NCI-H82 treated with DMSO at 0.1 percent for 48 hours (cell line): ENCODE data around the gene SLC41A3.
"Not testable (repeated sequence)": the region's sequence is repeated elsewhere in the genome, so short reads cannot be mapped to it uniquely, and the experiment has no call there.

ENCODE experiments used
- DNase-seq: peaks from one replicate; lab custom pipeline; 2025; ENCODE audit not compliant: unreplicated experiment; lab: John Stamatoyannopoulos, UW

Gene SLC41A3

DNA sequence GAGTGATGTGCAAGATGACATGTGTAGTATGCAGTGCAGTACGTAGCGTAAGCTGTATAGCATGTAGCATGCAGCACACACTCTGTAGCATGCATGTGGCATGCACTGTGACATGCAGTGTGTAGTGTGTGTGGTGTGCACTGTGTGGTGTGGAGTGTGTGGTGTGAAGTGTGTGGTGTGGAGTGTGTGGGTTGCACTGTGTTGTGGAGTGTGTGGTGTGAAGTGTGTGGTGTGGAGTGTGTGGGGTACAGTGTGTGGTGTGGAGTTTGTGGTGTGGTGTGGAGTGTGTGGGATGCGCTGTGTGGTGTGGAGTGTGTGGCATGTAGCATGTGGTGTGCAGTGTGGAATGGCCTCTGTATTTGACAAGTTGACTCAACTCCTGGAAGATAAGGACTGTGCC is 75.7 kb downstream of the SLC41A3 start:
- DNase-seq = no peak

DNA sequence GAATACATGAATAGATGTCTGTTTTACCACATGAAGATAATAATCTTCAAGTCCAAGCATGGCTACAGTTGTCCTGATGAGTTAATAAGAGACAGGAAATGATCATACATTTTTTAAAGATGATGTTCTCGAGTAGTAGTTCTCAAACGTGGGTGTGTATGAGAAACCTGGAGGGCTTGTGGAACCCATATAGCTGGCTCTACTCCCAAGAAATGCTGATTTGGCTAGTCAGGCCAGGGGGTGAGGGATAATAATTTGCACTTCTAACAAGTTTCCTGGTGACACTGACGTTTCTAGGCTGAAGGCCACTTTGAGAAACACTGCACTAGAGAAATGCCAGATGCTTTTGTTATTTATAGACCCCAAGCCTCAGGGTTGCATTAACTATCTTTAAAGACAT is 78.0 kb downstream of the SLC41A3 start:
- no peak for DNase-seq

DNA sequence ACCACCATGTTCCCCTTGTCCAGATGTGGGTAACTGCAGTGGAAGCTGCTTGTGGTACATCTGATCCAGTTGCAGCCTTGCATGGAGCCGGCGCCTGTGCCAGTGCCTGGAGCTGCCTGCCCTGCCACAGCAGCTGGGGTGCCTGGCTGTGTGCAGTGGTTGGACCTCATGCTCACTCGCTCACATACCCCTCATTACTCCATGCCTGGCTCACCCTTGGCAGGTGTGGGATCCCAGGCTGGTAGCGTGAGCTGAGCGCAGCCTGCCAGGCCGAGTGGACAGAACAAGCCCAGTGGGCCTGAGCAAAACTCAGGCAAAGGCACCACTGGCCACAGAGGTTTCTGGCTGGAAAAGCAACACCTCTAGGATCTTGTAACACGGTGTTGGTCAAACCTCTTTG is 79.2 kb downstream of the SLC41A3 start:
- DNase-seq = no peak

DNA sequence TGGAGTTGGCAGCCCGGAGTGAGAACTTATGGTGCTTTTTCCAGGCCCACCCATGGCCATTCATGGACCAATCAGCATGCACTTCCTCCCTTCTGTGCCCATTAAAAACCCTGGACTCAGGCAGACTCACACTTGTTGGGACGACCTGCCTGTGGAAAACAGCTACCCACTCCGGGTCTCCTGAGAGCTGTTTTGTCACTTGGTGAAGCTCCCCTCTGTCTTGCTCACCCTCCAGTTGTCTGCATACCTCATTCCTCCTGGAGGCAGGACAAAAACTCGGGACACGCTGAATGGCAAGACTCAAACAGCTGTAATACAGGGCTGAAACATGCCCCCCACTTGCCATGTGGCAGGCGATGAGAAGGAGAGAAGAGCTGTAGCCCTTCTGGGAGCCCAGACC is 79.7 kb downstream of the SLC41A3 start:
- DNase-seq = no peak

DNA sequence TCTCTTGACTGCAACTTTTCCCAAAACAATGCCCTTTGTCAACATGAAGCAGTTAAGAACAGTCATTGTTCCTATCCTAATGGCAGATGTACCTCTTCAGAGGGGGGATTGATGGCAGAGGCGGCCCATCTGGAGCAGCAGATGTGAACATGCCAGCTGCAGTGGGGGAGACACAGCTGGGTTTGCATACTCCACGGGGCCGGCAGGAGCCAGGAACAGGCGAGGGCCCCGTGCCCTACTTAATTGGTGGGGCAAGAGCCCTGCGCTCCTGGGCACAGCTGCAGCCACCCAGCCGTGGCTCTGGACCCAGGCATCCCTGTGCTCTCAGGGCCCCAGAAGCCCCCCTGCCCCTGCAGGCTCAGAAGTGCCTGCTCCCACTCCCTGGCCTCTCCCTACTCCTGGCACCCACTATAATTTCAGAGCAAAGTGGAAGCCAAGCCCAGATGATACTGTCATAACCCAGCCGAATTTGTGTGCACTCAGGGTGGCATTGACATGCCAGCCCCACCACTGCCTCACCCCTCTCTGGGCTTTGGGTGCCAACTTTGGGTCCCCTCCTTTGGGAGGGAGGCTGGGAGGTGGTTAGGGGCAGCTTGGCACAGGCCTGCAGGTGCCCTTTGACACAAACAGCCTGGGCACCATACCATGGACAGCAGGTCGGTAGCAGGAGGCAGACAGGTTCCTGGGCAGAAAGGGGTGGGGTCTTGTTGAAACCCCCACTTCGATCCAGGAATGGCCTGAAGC is 80.3 kb downstream of the SLC41A3 start:
- DNase-seq = no peak

DNA sequence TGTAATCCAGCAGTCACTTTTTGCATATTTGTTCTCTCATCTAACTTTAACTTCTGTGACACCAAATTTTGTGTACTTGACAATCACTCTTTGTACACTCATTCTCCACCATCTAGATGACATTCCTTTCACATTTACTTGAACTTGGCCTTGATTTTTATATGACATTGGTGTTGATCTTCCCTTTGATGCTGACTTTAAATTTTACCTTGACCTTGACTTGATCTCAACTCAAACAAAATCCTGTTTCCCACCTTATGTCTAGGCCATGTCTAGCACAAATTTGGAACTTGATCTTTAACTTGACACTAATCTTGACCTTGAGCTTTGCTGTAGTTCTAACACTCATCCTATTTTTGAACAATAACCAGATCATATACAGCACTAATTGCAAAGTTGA is 81.7 kb downstream of the SLC41A3 start:
- DNase-seq = no peak

DNA sequence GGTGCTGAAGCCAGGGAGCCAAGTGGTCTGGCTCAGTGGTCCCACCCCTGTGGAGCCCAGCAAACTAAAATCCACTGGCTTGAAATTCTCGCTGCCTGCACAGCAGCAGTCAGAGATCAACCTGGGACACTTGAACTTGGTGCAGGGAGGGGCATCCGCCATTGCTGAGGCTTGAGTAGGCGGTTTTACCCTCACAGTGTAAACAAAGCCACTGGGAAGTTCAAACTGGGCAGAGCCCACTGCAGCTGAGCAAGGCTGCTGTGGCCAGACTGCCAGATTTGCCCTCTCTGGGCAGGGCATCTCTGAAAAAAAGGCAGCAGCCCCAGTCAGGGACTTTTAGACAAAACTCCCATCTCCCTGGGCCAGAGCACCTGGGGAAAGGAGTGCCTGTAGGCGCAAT is 87.2 kb downstream of the SLC41A3 start:
- not testable (repeated sequence) for DNase-seq

DNA sequence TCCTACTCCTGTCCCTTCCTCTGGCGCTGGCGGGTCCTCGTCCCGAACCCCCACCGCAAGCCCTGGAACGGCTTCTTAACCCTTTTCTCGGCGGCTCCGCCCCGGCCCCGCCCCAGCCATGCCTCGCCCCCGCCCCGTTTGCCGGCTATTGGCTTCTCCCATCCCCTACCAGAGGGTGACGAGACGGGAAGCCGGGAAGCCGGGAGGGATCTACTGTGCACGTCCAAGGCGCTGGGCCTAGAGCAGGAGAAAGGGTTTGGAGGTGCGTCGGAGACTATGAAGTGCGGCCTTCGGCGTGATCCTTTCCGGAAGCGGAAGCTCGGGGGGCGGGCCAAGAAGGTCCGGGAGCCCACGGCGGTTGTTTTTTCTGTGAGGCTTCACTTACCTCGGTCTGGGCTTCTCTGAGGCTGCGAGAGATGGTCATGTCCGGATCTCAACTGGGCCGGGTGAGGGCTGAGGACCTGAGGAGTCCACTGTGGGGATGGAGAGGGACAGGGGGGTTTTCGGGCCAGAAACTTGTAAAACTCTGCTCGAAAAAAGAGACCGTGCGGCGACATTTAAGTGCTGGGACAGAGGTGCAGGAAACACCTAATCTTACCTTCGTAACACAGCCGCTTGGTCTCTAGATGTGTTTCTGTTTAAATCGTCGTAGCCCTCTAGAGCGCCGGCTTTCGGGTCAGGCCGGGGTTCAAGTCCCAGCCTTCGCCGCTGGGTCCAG is 93.5 kb downstream of the SLC41A3 start:
- peak; percentile 80 for DNase-seq

DNA sequence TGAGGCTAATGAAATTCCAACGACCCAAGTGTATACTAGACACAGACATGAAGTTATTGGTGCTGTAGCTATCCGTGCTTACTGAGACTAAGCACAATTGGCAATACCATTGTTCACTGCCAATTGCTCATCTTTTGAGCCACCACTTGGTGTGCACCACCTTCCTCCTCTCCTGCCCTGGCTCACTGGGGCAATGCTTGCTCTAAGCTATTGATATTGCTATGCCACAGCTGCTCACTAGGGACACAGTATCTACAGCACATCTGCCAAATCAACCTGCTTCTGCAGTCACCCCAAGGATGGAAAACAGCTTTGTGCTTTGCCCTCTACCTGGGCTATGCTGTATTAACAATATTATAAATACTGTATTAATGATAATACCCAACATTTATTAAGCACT is 99.0 kb downstream of the SLC41A3 start:
- DNase-seq = not testable (repeated sequence)

DNA sequence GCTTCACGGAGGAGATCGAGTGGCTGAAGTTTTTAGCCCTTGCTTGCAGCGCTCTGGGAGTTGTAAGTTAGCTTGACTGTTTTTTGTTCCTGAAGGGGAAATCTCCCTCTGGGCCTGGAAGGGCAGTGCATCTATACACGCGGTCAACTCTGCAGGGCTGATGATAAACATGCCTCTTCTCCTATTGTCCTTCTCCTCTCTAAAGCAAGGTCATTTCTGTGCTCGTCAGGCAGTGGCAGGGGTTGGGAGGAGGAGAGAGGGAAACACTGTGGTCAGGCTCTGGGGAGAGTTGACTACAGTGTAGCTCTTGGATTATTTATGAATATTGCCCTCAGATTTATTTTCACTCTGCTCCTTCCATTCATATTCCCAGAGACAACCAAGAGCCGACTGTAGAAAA is 106.8 kb downstream of the SLC41A3 start:
- DNase-seq = not testable (repeated sequence)

DNA sequence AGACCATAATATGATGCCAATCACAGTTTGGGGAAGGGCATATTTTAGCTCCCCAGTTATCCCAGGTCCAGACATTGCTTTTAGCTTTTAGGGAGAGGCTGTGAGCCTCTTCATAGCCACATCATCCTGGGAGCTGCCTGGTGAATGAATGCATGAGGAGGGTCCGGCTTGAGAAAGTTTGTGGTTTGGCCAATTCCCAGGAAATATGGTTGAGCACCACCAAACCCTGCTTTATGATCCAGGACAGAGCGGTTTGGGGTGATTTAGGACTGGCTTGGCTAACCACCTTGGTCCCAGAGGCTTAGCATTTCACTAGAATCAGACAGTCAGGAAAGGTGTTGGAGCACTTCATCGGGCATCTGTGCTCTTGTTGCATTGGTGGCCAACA is 107.9 kb downstream of the SLC41A3 start:
- DNase-seq = not testable (repeated sequence)

DNA sequence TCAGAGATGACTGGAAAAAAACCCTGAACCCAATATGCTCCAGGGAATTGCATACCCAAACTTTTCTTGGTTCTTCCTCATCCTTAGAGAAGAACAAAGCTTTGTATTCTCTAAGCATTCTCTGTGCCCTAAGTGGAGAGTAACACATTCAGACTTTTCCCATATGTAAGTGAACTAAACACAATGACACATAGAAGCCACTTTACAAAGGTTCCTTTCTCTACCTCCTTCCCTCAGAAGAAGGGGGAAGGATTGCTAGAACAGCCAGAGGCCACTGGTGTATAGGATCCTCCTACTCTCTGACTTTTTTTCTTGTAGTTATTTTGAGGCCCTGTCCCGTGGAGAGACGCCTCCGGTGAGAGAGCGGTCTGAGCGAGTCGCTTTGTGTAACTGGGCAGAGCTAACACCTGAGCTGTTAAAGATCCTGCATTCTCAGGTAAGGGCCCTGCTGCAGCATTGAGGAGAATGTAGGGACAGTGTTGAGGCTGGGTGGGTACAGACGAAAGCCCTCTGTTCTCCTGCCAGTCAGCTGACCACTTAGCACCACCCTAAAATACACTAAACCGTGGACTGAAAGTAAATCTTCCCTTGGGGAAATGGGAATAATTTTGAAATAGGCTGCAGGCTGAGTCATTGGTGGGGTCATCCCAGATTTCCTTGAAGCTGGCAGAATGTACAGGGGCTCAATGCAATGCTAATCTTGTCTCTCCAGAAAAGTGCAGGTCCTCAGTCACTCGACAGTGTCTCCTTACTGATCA is 108.5 kb downstream of the SLC41A3 start:
- DNase-seq = not testable (repeated sequence)

DNA sequence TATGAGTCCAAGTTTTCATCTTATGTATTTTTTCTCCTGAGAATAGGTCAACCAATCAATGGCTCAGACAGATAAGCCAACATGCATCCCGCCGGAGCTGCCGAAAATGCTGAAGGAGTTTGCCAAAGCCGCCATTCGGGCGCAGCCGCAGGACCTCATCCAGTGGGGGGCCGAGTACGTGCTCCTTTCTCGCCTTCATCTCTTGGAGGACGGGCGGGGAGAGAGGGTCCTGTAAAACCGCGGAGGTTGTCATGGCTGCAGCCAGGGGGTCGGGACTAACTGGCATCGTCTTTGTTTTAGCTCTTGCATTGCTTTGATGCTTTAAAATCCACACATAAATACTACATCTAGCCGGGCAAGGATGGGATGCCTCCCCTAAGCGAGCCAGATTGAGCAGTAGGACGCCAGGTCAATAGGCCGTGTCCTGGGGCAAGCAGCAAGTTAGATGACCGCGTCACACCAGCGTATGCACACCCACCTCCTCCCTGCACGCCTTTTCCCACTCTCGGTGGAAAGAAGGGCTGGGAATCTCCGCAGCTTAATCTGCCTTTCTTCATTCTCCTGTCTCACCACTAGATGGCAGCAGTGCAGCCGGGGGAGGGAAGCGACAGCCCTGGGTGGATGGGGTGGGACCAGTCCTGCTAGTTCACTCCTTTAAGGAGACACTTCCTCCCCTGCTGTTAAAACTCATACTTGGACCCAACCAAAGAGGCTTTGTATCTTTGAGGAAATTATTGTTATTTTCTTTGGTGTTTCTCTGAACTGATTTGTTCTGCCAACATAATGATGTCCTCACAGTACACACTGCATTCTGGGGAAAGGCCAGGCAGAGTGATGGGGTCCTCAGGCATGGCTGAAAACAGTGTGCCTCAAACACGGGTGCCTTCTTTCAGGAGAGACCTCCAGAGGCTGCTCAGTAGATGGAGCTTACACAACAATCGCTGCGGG is 111.7 kb downstream of the SLC41A3 start:
- DNase-seq = peak; percentile 31

DNA sequence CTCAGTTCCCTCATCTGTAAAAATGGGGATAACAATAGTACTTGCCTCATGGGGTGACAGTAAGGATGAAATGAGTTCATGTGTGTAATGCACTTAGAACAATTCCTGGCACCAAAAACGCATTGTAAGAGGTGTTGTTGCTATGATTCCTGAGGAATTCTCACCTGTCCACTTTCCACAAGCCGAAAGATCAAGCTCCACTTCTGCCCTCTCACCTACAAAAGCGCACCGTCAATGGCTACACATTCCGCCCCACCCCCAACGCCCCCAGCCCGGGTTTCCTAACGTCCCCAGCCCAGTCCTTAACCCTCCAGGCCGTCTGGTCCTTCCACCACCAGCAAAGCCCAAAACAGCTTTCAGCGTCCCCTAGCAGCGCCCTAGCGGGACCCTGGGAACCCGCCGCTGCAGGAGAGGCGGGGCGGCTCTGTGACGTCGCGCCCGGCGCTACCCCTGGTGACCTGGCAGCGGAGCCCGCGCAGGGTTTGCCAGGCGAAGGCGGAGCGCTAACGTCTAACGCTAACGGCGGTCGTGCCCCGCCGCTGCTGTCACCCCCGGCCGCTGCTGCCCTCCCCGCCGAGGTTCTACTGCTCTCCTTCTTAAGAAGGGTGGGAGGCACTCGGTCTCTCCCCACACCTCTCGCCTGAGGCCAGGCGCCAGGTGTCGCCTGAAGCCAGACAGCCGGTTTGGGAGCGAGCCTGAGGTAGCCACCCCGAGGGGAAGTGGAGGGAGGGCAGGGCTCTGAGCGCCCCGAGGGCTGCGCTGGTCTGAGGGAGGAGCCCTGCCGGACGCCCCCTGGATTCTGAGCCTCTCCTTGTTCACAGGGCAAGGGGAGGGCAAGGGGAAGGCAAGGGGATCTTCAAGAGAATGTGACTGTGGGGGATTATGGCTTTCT is 115.0 kb downstream of the SLC41A3 start, which contains the start of gene ROPN1B:
ROPN1B (plus strand) TSS at position 478 of the 892 bp plus-strand sequence. CDS start 2,877 bp downstream, outside the sequence.
- DNase-seq = not testable (repeated sequence)

DNA sequence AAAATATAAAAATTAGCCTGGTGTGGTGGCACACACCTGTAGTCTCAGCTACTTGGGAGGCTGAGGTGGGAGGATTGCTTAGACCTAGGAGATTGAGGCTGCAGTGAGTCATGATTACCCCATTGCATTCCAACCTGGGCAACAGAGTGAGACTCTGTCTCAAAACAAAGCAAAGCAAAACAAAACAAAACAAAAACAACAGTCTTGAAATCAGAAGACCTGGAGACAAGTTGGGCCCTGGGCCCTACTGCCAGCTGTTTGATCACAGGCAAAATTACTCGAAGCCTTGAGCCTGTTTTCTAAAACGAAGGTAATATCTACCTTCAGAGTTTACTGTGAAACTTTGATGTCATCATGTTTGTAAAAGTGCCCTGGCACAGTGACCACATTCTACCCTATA is 115.8 kb downstream of the SLC41A3 start:
- not testable (repeated sequence) for DNase-seq

DNA sequence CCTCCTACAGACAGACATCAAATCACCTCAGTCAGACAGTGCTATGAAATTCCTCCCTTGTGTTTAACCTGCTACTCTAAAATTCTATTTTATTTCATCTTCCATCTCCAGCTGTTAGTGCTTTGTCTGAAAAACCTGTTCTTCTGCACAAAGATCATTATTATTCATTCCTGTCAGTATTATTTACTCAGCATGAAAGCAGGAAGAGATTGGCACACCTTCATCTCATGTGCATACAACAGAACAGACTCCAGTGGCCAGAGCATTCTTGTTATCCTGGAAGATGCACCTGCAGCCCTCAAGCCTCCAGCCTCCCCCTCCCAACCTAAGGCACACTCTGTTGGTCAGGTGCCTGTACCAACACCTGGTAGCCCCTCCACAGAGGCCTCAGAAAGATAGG is 116.8 kb downstream of the SLC41A3 start:
- no peak for DNase-seq

DNA sequence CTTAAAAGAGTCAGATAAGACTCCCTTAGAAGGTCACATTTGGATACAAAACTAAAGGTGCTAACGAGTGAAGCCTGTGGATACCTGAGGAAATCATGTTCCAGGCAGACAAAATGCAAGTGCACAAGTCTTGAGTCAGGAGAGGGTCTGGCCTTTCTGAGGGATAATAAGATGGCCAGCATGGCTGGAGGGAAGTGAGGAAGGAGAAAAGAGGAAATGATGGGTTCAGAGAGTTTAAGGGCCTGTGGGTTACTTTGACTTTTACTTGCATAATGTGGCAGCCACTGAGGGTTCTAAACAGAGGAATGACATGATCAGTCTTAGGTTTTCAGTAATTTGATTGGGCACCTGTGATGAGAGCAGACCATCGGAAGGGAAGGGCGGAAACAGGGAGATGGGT is 118.4 kb downstream of the SLC41A3 start:
- no peak for DNase-seq

DNA sequence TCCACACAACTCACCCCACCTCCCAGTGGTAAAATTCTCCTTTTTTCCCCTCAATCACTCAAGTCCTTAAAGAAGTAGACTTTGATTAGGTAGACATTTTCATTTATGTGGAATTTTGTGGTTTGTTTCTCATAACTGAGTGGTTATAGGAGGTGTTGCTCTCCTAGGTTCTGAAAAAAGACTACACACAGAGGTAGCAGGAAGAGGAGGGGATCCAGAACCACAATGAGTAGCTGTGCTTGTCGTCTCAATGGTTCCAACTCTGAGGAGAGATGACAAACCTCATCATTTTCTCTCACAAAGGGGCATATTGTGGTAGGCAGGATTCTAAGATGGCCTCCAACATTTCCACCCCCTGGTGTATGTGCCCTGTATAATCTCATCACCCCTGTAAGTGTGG is 120.1 kb downstream of the SLC41A3 start:
- DNase-seq = not testable (repeated sequence)

DNA sequence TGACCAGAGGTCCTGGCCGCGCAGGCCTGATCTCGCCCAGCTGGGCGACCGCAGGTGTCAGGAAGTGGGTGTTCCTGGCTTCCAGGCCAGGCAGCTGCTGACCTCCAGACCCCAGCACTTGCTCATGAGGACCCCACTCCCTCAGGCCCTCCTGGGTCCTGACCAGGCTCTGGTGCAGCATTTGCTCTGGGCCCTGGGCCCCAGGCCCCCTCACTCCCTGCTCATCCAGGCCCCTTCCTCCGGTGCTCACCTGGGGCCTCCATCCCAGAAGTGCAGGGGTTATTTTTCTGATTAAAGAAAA is 122.7 kb downstream of the SLC41A3 start:
- DNase-seq = no peak
